ENCODE measurements around the gene COL9A1.
A peak's percentile ranks its signal among the peaks of the same experiment; 100 is the strongest.

COL9A1 gene

GRCh38 chr6:70221715-70222438, 81.0 kb downstream of the COL9A1 start:
- no peak for DNase-seq

GRCh38 chr6:70221025-70221714, 81.7 kb downstream of the COL9A1 start:
- DNase-seq = peak; percentile 56

- no peak for DNase-seq
Observed at GRCh38 chr6:70219943-70220613, 82.8 kb downstream of the COL9A1 start.

- no peak for DNase-seq
Observed at GRCh38 chr6:70216767-70217166, 86.1 kb downstream of the COL9A1 start.

- no peak for DNase-seq
Observed at GRCh38 chr6:70215460-70216108, 87.3 kb downstream of the COL9A1 start.

GRCh38 chr6:70210462-70210861, 92.4 kb downstream of the COL9A1 start:
- no peak for DNase-seq

GRCh38 chr6:70208235-70208790, 94.6 kb downstream of the COL9A1 start:
- no peak for DNase-seq

- DNase-seq = no peak
Observed at GRCh38 chr6:70198785-70199184, 104.1 kb downstream of the COL9A1 start.

GRCh38 chr6:70196531-70196930, 106.4 kb downstream of the COL9A1 start:
- no peak for DNase-seq

- no peak for DNase-seq
Observed at GRCh38 chr6:70194421-70194820, 108.5 kb downstream of the COL9A1 start.

- no peak for DNase-seq
Observed at GRCh38 chr6:70188202-70188601, 114.7 kb downstream of the COL9A1 start.

- DNase-seq = no peak
Observed at GRCh38 chr6:70186461-70186860, 116.4 kb downstream of the COL9A1 start.

GRCh38 chr6:70184723-70185122, 118.2 kb downstream of the COL9A1 start:
- DNase-seq = no peak

GRCh38 chr6:70183538-70183937, 119.3 kb downstream of the COL9A1 start:
- no peak for DNase-seq

GRCh38 chr6:70180901-70181599, 121.8 kb downstream of the COL9A1 start:
- no peak for DNase-seq

- no peak for DNase-seq
Observed at GRCh38 chr6:70180183-70180900, 122.5 kb downstream of the COL9A1 start.

- no peak for DNase-seq
Observed at GRCh38 chr6:70176842-70177550, 125.9 kb downstream of the COL9A1 start.

- no peak for DNase-seq
Observed at GRCh38 chr6:70175770-70176169, 127.1 kb downstream of the COL9A1 start.

GRCh38 chr6:70172252-70172651, 130.6 kb downstream of the COL9A1 start:
- no peak for DNase-seq

- DNase-seq = no peak
Observed at GRCh38 chr6:70171236-70171635, 131.6 kb downstream of the COL9A1 start.
